Chondrocyte (in vitro differentiated cells): ENCODE results near the gene NAB1. TPM values are rescaled to one million over a fixed set of nuclear protein-coding genes. Genes with fewer than 3 reads are reported as not detected.

Experiments
- DNase-seq: peaks from one replicate; pipeline ENCODE4 v3.0.0; 2021; ENCODE audit warnings: mixed read lengths, low spot score
- H3K27ac Mint-ChIP-seq: one replicate; pipeline ENCODE4 v1.8.0; 2021; ENCODE audit warnings: mild to moderate bottlenecking, moderate library complexity, mixed read lengths; ENCODE audit not compliant: unreplicated experiment
- H3K27me3 Mint-ChIP-seq: 2 replicates; pipeline ENCODE4 v1.8.0; 2021; ENCODE audit warnings: low read depth, mixed read lengths
- H3K36me3 Mint-ChIP-seq: 2 replicates; pipeline ENCODE4 v1.8.0; 2021; ENCODE audit warnings: low read depth, mixed read lengths
- H3K4me1 Mint-ChIP-seq: 2 replicates; pipeline ENCODE4 v1.8.0; 2021; ENCODE audit warnings: low read depth, mild to moderate bottlenecking, mixed read lengths
- H3K4me3 Mint-ChIP-seq: one replicate; pipeline ENCODE4 v1.8.0; 2021; ENCODE audit warnings: mild to moderate bottlenecking, moderate library complexity, mixed read lengths; ENCODE audit not compliant: unreplicated experiment
- H3K9me3 Mint-ChIP-seq: 2 replicates; pipeline ENCODE4 v1.8.0; 2021; ENCODE audit warnings: low read depth, mixed read lengths
- total RNA-seq: library from RNA; stranded (reverse); gene quantifications from 3 replicates; pipeline ENCODE4 v1.2.1, GENCODE V29; 2021
- TF ChIP-seq, protein P1 (sequence below): fragments of 200-600 bp; sonication (generic); IDR thresholded peaks from 2 replicates; pipeline ENCODE4 v1.5.0; 2021; ENCODE audit warnings: antibody characterized with exemption, mild to moderate bottlenecking, moderate library complexity

Gene NAB1
- total RNA-seq, 1 donor from 2014 or later, result 49.8 TPM

DNA sequence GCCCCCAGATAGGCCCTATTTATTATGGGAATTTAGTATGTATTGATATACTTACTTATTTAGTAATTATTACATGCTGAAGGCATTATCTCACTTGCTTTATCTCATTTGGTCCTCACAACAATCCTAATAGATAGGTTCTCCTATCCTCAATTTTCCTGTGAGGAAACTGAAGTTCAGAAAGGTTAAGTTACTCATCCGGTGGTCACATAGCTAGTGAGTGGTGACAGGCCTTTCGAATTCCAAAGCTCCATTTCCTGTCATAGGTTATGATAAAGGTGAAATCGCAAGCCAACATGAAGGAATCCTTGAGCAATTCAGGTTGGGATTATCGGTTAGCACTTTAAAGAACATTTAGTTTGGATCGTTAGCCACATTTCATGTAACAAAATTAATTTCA, 33.3 kb downstream of the NAB1 start:
- TF ChIP-seq, protein P1, sequence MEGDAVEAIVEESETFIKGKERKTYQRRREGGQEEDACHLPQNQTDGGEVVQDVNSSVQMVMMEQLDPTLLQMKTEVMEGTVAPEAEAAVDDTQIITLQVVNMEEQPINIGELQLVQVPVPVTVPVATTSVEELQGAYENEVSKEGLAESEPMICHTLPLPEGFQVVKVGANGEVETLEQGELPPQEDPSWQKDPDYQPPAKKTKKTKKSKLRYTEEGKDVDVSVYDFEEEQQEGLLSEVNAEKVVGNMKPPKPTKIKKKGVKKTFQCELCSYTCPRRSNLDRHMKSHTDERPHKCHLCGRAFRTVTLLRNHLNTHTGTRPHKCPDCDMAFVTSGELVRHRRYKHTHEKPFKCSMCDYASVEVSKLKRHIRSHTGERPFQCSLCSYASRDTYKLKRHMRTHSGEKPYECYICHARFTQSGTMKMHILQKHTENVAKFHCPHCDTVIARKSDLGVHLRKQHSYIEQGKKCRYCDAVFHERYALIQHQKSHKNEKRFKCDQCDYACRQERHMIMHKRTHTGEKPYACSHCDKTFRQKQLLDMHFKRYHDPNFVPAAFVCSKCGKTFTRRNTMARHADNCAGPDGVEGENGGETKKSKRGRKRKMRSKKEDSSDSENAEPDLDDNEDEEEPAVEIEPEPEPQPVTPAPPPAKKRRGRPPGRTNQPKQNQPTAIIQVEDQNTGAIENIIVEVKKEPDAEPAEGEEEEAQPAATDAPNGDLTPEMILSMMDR, result no peak
- Mint-ChIP-seq H3K27ac (no peak overlapping the region), H3K9me3 (no peaks in the 10 kb centered on the region), H3K4me3 (no peak overlapping the region), H3K27me3 (no peaks in the 10 kb centered on the region), H3K36me3 (peaks cover 13% of the 10 kb centered on the region), H3K4me1 (peaks cover 51% of the 10 kb centered on the region)
- DNase-seq, result no peak

DNA sequence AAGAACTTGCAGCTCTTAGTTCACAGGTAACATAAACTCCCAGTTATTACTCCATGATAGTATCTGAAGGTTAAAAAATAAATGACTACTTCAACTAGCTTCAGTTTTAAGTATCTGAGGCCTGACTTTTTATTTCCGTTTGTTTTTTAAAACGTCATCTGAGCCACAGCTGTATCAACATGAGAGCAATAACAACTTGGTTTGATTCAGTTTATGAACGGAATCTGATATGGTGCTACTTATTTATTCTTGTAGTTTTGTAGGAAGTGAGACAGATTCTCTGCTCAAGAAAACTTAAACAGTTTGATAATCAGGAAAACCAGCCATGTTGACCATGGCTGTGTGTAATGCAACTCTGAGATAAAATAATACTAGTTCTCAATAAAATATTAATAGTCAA, 34.9 kb downstream of the NAB1 start:
- TF ChIP-seq, protein P1, result no peak
- H3K36me3 Mint-ChIP-seq, result peaks cover 19% of the 10 kb centered on the region
- H3K9me3 Mint-ChIP-seq, result no peaks in the 10 kb centered on the region
- peaks cover 37% of the 10 kb centered on the region for H3K4me1 Mint-ChIP-seq
- H3K27ac Mint-ChIP-seq, result peak overlapping the region; percentile 14
- DNase-seq, result no peak
- H3K4me3 Mint-ChIP-seq, result no peak overlapping the region
- no peaks in the 10 kb centered on the region for H3K27me3 Mint-ChIP-seq

DNA sequence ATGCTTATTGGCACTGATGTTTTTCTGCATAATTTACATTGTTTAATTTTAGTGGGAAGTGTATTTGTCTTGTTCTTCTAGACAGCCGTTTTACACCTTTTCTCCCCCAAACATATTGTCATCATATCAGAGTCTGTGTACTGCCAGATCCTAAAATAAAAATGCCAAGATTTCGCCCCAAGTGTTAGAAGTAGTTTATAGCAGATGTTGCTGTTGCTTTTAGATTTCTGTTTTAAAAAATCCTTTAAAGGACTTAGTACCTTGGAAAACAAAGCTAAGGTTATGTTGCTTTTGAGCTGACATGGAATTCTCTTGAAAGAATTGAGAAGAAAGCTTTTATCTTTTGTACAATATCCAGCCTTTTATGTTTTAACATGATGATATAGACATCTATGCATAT, 36.0 kb downstream of the NAB1 start:
- Mint-ChIP-seq H3K4me1 (peaks cover 27% of the 10 kb centered on the region), H3K27me3 (no peaks in the 10 kb centered on the region), H3K4me3 (no peak overlapping the region), H3K9me3 (no peaks in the 10 kb centered on the region), H3K27ac (no peak overlapping the region), H3K36me3 (peaks cover 15% of the 10 kb centered on the region)
- TF ChIP-seq, protein P1, result no peak
- DNase-seq, result no peak

DNA sequence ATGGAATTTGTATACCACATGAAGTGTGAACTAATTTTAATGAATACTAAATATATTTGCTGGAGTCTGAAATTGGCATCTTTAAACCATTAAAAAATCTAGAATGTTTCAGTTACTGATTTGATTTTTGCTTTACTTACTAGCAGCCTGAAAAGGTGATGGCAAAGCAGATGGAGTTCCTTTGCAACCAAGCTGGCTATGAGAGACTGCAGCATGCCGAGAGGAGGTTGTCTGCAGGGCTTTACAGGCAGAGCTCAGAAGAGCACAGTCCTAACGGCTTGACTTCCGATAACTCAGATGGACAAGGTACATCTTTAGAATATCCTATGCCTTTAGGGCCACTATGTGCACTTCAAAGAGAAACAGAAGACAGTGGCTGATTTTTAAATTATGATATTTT, 36.5 kb downstream of the NAB1 start:
- Mint-ChIP-seq H3K36me3 (peaks cover 14% of the 10 kb centered on the region), H3K4me1 (peaks cover 23% of the 10 kb centered on the region), H3K27me3 (no peaks in the 10 kb centered on the region), H3K4me3 (no peak overlapping the region), H3K9me3 (no peaks in the 10 kb centered on the region), H3K27ac (no peak overlapping the region)
- DNase-seq, result no peak
- TF ChIP-seq, protein P1, result no peak

DNA sequence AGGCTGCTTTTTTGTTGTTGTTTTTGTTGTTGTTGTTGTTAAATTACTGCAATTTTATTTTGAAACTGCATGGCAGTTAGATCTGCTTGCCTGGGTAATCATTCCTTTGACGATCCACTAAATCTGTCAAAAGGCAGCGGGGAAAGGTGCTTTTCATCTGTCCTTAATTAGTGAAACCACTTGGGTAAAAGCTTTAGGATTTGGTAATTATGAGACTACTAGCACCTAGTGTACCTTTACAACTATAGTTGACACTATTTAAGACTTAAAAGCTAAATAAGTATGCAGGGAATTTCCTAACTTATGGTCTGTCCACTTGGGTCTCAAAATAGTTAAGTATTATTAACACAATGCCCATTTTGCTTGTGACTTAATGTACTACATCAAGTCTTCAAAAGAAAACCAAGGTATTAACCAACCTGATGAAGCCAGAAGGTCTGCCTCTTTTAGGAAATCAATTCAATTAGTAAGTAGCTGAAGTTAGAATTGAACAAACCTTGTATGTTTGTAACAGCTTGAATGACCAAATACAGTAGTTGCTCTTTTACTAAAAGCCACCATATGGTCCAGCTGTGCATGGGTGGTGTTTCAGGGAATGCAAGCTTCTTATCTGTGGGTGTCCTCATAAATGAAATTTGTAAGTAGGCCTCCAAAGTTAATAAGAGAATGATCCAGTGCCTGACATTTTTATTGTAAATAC, 44.8 kb downstream of the NAB1 start:
- Mint-ChIP-seq H3K27ac (no peak overlapping the region), H3K4me1 (no peaks in the 10 kb centered on the region), H3K4me3 (no peak overlapping the region), H3K36me3 (peaks cover 13% of the 10 kb centered on the region), H3K27me3 (no peaks in the 10 kb centered on the region), H3K9me3 (no peaks in the 10 kb centered on the region)
- TF ChIP-seq, protein P1, result no peak
- no peak for DNase-seq
